GM21786 (cell line): ENCODE results near the gene PEAK1.
A peak's percentile ranks its signal among the peaks of the same experiment; 100 is the strongest.

Source experiments
- ATAC-seq: cut with Tn5 transposase; IDR thresholded peaks from one replicate; pipeline ENCODE4 v1.9.1; 2021; ENCODE audit not compliant: unreplicated experiment

The PEAK1 gene

GRCh38 chr15:77099741-77100463 lies 320.0 kb downstream of the PEAK1 start:
- ATAC-seq: no peak

GRCh38 chr15:77098572-77098971 lies 321.3 kb downstream of the PEAK1 start:
- ATAC-seq: no peak

- no peak for ATAC-seq
Observed at GRCh38 chr15:77097921-77098320, 322.0 kb downstream of the PEAK1 start.

GRCh38 chr15:77097248-77097721 lies 322.6 kb downstream of the PEAK1 start:
- no peak for ATAC-seq

GRCh38 chr15:77096541-77096940 lies 323.4 kb downstream of the PEAK1 start:
- ATAC-seq: no peak

- ATAC-seq: no peak
Observed at GRCh38 chr15:77096138-77096537, 323.8 kb downstream of the PEAK1 start.

GRCh38 chr15:77094397-77095030 lies 325.4 kb downstream of the PEAK1 start:
- no peak for ATAC-seq

GRCh38 chr15:77093436-77093835 lies 326.5 kb downstream of the PEAK1 start:
- no peak for ATAC-seq

GRCh38 chr15:77091097-77091496 lies 328.8 kb downstream of the PEAK1 start:
- no peak for ATAC-seq

GRCh38 chr15:77087213-77087612 lies 332.7 kb downstream of the PEAK1 start:
- ATAC-seq: no peak

GRCh38 chr15:77085297-77085696 lies 334.6 kb downstream of the PEAK1 start:
- ATAC-seq: no peak

GRCh38 chr15:77084436-77084835 lies 335.5 kb downstream of the PEAK1 start:
- ATAC-seq: no peak

GRCh38 chr15:77083381-77084160 lies 336.3 kb downstream of the PEAK1 start:
- peak; percentile 81 for ATAC-seq

- no peak for ATAC-seq
Observed at GRCh38 chr15:77081971-77082370, 337.9 kb downstream of the PEAK1 start.

GRCh38 chr15:77076323-77076915 lies 343.5 kb downstream of the PEAK1 start:
- ATAC-seq: no peak

- no peak for ATAC-seq
Observed at GRCh38 chr15:77075528-77075927, 344.4 kb downstream of the PEAK1 start.

GRCh38 chr15:77074350-77074749 lies 345.6 kb downstream of the PEAK1 start:
- ATAC-seq: no peak

- no peak for ATAC-seq
Observed at GRCh38 chr15:77071305-77072223, 348.3 kb downstream of the PEAK1 start.

- ATAC-seq: peak; percentile 92
Observed at GRCh38 chr15:77070495-77071304, 349.2 kb downstream of the PEAK1 start, which contains the start of gene TSPAN3. Gene TSPAN3, minus strand, starts transcription at chr15:77071109. Its CDS starts 155 bp downstream, at chr15:77070954.

GRCh38 chr15:77070180-77070494 lies 349.8 kb downstream of the PEAK1 start:
- no peak for ATAC-seq
